GDM1 (cell line): ENCODE data around the gene PDE4D.
"Not testable (repeated sequence)": the region's sequence is repeated elsewhere in the genome, so short reads cannot be mapped to it uniquely, and the experiment has no call there.

Source experiments
- DNase-seq: peaks from one replicate; lab custom pipeline; 2025; lab: John Stamatoyannopoulos, UW

PDE4D gene

GRCh38 chr5:59471463-59471862, 422.1 kb downstream of the PDE4D start:
- DNase-seq = no peak

DNA sequence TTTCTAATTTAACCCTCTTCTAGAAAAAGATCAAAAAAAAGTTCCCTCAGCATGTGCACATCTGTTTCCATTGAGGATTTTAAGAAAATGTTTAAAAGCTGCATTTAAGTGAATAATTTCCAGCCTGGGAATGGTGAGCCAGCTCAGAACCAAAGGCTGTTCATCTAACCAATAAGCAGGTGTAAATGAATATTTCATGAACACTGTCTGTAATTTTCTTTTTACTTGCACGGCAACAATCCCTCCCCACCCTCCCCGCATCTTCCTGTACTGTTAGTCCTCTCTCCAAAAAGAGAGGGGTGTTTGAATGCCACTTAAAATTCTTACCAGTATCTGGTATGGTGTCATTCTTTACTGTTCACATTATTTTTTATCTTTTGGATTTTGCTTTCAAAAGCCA, 425.6 kb downstream of the PDE4D start:
- DNase-seq = no peak

GRCh38 chr5:59466271-59466670, 427.3 kb downstream of the PDE4D start:
- DNase-seq = no peak

GRCh38 chr5:59464969-59465368, 428.6 kb downstream of the PDE4D start:
- no peak for DNase-seq

- not testable (repeated sequence) for DNase-seq
Observed at GRCh38 chr5:59463618-59464166, 429.8 kb downstream of the PDE4D start.

GRCh38 chr5:59462956-59463355, 430.6 kb downstream of the PDE4D start:
- DNase-seq = no peak

- no peak for DNase-seq
Observed at GRCh38 chr5:59460368-59461153, 433.0 kb downstream of the PDE4D start.

- DNase-seq = no peak
Observed at GRCh38 chr5:59458966-59459729, 434.4 kb downstream of the PDE4D start.

- no peak for DNase-seq
Observed at GRCh38 chr5:59458321-59458720, 435.2 kb downstream of the PDE4D start.

DNA sequence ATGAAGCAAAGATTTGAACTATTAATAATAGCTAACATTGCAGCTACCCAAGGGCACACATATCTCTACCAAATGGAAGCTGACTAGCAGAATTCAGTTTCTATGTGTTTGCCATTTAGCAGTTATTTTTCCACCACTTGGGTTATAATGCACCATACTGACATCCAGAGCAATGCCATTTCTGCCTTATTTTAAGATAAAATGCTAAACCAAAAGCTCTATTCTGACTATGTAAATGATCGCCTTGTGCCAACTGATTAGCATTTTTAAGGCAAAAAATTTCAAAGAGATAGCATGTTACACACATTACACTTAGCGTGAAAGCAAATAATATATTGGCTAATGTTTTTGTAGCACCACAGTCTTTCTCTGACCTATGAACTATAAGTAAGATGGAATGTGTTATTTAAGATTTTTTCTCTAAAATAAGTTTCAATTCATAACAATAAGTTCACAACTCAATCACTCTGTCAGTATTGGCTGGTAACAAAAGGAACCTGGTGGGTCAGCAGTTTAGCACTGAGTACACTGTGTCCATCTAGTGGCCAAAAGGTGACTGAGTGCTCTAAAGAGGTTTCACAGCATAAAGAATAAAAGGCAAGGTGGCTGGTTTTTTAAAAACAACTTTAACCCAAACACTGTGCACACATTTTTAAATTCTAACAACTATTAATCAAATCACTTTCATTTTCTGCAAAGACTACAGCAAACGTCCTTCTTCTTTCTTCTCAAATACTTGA, 443.5 kb downstream of the PDE4D start:
- DNase-seq = no peak

DNA sequence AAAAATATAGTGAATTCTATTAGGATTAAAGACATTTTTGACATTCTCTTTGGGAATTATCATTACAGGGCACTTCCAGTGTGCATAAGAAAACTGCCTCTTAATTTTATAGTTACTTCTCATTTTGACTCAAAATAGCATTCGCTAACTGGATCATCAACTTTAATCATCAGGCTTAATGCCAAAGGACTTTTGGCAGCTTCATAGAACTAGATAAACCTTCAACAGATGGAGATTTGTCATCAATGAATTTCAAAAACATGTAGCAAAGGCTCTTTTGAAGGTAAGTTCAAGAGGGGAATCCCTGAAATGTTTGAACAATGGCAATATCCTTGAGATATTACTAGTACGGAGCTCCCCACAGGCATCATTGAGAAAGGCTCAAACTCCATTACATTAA, 447.2 kb downstream of the PDE4D start:
- no peak for DNase-seq

DNA sequence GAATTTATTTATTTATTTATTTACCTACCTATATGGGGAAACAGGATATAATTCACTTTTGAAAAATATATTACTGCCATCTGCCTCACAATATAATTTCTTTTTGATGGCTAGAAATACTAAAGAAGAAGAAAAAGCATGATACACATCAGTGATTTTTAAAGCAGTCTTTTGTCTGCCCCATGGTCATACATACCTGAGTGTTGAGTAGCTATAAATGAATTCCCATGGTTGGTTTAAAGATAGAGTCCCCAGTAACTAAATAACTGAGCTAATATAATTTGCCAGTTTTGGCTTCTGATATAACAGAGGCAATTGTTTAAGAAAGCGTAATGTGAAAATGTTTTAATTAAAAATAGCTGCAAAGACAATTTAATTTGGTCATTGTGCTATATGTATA, 447.8 kb downstream of the PDE4D start:
- DNase-seq = no peak

DNA sequence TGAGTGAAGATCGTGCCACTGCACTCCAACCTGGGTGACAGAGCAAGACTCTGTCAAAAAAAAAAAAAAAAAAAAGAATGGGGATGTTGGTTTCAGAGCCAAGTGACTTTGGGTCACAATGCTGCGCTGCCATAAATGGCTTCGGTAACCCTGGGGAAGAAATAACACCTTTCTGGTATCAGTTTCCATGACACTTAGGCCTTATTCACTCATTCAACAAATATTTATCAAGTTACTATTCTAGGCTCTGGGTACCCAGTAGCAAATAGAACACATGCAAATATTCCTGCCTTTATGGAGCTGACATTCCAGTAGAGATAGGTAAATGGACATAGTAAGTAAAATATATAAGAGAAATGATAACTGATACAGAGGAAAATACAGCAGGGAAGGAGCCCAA, 454.2 kb downstream of the PDE4D start:
- DNase-seq = no peak

DNA sequence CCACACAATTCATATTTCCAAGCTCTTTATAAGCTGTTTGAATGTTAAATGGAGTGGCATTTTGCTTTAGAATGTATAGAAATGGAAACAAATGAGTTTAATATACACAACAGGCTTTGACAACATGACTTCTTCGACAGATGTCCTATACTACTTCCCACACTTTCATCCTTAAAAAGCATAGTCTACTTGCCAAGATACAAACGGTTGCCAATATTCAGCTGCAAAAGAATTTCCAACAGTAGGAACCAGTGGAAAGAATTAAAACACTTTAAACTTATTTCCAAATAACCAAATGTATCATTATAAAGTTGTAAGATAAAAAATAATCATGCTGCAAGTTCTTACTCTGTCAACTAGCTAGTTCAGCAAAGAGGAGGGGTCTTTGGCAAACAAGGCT, 456.4 kb downstream of the PDE4D start:
- DNase-seq = no peak

- no peak for DNase-seq
Observed at GRCh38 chr5:59436364-59437148, 457.0 kb downstream of the PDE4D start.

GRCh38 chr5:59433174-59433573, 460.4 kb downstream of the PDE4D start:
- DNase-seq = no peak

- DNase-seq = no peak
Observed at GRCh38 chr5:59430066-59430685, 463.4 kb downstream of the PDE4D start.

DNA sequence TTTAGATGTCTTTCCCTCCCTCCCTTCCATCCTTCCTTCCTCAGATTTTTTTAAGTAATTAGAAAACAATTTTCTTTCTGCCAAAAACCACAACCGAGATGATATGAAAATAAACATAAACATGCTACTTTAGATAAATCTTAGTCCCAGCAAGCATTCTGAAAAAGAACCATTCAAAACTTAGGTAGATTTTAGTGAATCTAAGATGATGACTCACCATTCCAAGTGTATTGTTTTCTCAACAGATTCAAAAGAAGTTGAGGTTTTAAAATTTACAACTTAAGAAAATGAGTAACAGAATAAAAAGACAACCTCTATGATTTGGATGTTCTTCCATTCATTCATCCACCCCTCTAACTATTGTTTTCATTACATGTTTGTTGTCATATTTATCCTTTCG, 465.1 kb downstream of the PDE4D start:
- no peak for DNase-seq

DNA sequence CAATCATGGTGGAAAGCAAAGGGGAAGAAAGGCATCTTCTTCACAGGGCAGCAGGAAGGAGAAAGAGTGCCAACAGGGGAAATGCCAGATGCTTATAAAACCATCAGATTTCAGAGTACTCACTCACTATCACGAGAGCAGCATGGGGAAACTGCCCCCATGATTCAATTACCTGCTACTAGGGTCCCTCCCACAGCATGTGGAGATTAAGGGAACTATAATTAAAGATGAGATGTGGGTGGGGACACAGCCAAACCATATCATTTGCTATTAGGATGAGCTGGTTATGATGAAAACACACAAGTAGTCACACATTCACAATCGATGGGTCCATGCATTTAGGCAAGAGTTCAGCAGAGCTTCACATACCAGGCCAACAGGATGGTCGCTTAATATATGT, 469.0 kb downstream of the PDE4D start:
- no peak for DNase-seq

DNA sequence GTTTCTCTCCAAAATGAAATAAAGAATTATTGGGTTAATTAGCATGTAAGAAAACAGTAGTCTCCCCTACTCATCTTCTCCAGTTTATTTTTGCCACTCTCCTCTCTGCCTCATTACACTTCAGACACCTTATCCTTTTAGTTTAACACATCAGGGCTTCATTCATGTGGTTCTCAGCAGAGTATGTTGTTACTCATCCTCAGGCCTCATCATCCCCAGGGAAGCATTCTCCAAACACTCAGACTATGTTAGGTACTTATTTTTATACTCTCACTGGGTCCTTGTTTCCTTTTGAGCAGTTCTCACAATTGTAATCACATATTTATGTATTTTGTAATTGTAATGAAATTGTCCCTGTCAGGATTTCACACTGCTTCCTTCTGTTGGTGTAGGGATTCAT, 470.5 kb downstream of the PDE4D start:
- no peak for DNase-seq
